AG04449 (cell line): ENCODE measurements around the gene DGCR2.

Source experiments
- CTCF ChIA-PET: fragments of 350-600 bp; formaldehyde crosslinking; extraction: SDS; loops from one replicate; lab custom pipeline; 2021; ENCODE audit warnings: antibody characterized with exemption; lab: Yijun Ruan, JAX
- POLR2A ChIA-PET: fragments of 400-600, 350-600 bp; formaldehyde crosslinking; extraction: SDS; loops from one replicate; lab custom pipeline; 2020; ENCODE audit warnings: antibody characterized with exemption, inconsistent platforms; lab: Yijun Ruan, JAX
- DNase-seq: peaks from one replicate; pipeline ENCODE4 v3.0.0-alpha.2; 2010; ENCODE audit warnings: low read depth, low spot score
- H3K4me3 ChIP-seq: 2 replicates; pipeline ENCODE4 v1.5.1; 2011; ENCODE audit warnings: low read depth, mild to moderate bottlenecking, control low read depth, low read length
- CTCF ChIP-seq: IDR thresholded peaks from one replicate; pipeline ENCODE4 v1.5.1; 2011; ENCODE audit warnings: mild to moderate bottlenecking, moderate library complexity, low read length, control low read depth, inconsistent platforms; ENCODE audit not compliant: insufficient read depth; ENCODE audit errors: missing control alignments

Gene DGCR2

GRCh38 chr22:19139974-19140373, 17.8 kb upstream of the DGCR2 start:
- POLR2A ChIA-PET = no interaction called here
- DNase-seq = no peak
- CTCF ChIA-PET = no interaction called here
- no peak overlapping the region for H3K4me3 ChIP-seq
- no peak for TF ChIP-seq CTCF

- POLR2A ChIA-PET = no interaction called here
- DNase-seq = no peak
- CTCF ChIA-PET = no interaction called here
- H3K4me3 ChIP-seq = no peak overlapping the region
- TF ChIP-seq CTCF = no peak
Observed at GRCh38 chr22:19139001-19139356, 16.8 kb upstream of the DGCR2 start.

GRCh38 chr22:19138217-19139000, 16.2 kb upstream of the DGCR2 start:
- H3K4me3 ChIP-seq = no peak overlapping the region
- DNase-seq = no peak
- TF ChIP-seq CTCF = no peak
- CTCF ChIA-PET = no interaction called here
- POLR2A ChIA-PET = no interaction called here

- TF ChIP-seq CTCF = no peak
- DNase-seq = no peak
- CTCF ChIA-PET = no interaction called here
- no peak overlapping the region for H3K4me3 ChIP-seq
- POLR2A ChIA-PET = no interaction called here
Observed at GRCh38 chr22:19137384-19138216, 15.4 kb upstream of the DGCR2 start.

GRCh38 chr22:19136915-19137314, 14.7 kb upstream of the DGCR2 start:
- no peak overlapping the region for H3K4me3 ChIP-seq
- POLR2A ChIA-PET = no interaction called here
- TF ChIP-seq CTCF = no peak

GRCh38 chr22:19134874-19135273, 12.7 kb upstream of the DGCR2 start:
- H3K4me3 ChIP-seq = no peak overlapping the region
- ChIA-PET POLR2A (no interaction called here), CTCF (interaction anchor here (5.8 kb wide), 1 partner anchor 9 kb away, joined by 23 read pairs; the partner anchor contains the start of gene ESS2)
- DNase-seq = no peak
- TF ChIP-seq CTCF = no peak

More at GRCh38 chr22:19136915-19137314, 14.7 kb upstream of the DGCR2 start:
- CTCF ChIA-PET = interaction anchor here (1.4 kb wide), 1 partner anchor 8 kb away, joined by 4 read pairs; no protein-coding TSS in a partner anchor
- DNase-seq = no peak
